HFFc6 (cell line): ENCODE measurements around the gene STAT4. TPM values are rescaled to one million over a fixed set of nuclear protein-coding genes. Genes with fewer than 3 reads are reported as not detected.

ENCODE experiments used
- DNase-seq: peaks from one replicate; pipeline ENCODE4 v3.0.0-alpha.2; 2018
- H3K27ac Mint-ChIP-seq: 2 replicates; pipeline ENCODE4 v1.8.0; 2020; ENCODE audit warnings: mild to moderate bottlenecking, mixed read lengths
- H3K27me3 Mint-ChIP-seq: 2 replicates; pipeline ENCODE4 v1.8.0; 2021; ENCODE audit warnings: mild to moderate bottlenecking, moderate library complexity, mixed read lengths; ENCODE audit not compliant: insufficient read depth
- H3K36me3 Mint-ChIP-seq: 2 replicates; pipeline ENCODE4 v1.8.0; 2021; ENCODE audit warnings: low read depth, mixed read lengths
- H3K4me1 Mint-ChIP-seq: 2 replicates; pipeline ENCODE4 v1.8.0; 2020; ENCODE audit warnings: low read depth, mixed read lengths
- H3K4me3 Mint-ChIP-seq: 2 replicates; pipeline ENCODE4 v1.8.0; 2020; ENCODE audit warnings: mild to moderate bottlenecking, moderate library complexity, mixed read lengths
- H3K9me3 Mint-ChIP-seq: 2 replicates; pipeline ENCODE4 v1.8.0; 2020; ENCODE audit warnings: mild to moderate bottlenecking, mixed read lengths
- CTCF ChIP-seq: fragments of 200-600 bp; sonication (generic); IDR thresholded peaks from 2 replicates; pipeline ENCODE4 v1.5.0; 2021; ENCODE audit warnings: antibody characterized with exemption, mild to moderate bottlenecking
- total RNA-seq, 6 experiments: library from RNA; stranded (reverse); fragmentation: NEBNext Ultra II Directional; extraction: Animal tissue kit (Norgen Biotek cat#: 25700); gene quantifications; 2 replicates in 1 of 6; 3 replicates in 5 of 6; pipeline ENCODE4 v1.2.3, GENCODE V29; 2021

Gene STAT4
- total RNA-seq, 6 experiments from 2014 or later = 0.31 to 1.1 (median 0.47) TPM

- Mint-ChIP-seq H3K36me3 (no peaks in the 10 kb centered on the region), H3K27ac (no peak overlapping the region), H3K27me3 (peaks cover 9% of the 10 kb centered on the region; the same call in 1 of the 2 replicates), H3K9me3 (no peaks in the 10 kb centered on the region), H3K4me3 (peak overlapping the region; percentile 82), H3K4me1 (peaks cover 30% of the 10 kb centered on the region)
- no peak for DNase-seq
- no peak for TF ChIP-seq CTCF
These were observed 537 bp upstream of the STAT4 start for GRCh38 chr2:191151331-191151730.

- Mint-ChIP-seq H3K4me1 (peaks cover 26% of the 10 kb centered on the region), H3K27me3 (peaks cover 9% of the 10 kb centered on the region; the same call in 1 of the 2 replicates), H3K27ac (no peak overlapping the region), H3K9me3 (no peaks in the 10 kb centered on the region), H3K36me3 (no peaks in the 10 kb centered on the region), H3K4me3 (peak overlapping the region; percentile 82)
- DNase-seq = no peak
- TF ChIP-seq CTCF = no peak
These were observed 579 bp downstream of the STAT4 start for GRCh38 chr2:191150230-191150599.

GRCh38 chr2:191149391-191149790, 1.4 kb downstream of the STAT4 start:
- Mint-ChIP-seq H3K36me3 (no peaks in the 10 kb centered on the region), H3K4me1 (peaks cover 26% of the 10 kb centered on the region), H3K9me3 (no peaks in the 10 kb centered on the region), H3K4me3 (no peak overlapping the region; the same call in 1 of the 2 replicates), H3K27me3 (peaks cover 9% of the 10 kb centered on the region; the same call in 1 of the 2 replicates), H3K27ac (no peak overlapping the region)
- TF ChIP-seq CTCF = no peak
- DNase-seq = no peak

GRCh38 chr2:191148791-191149190, 2.0 kb downstream of the STAT4 start:
- Mint-ChIP-seq H3K27ac (no peak overlapping the region), H3K9me3 (no peaks in the 10 kb centered on the region), H3K4me3 (no peak overlapping the region), H3K36me3 (no peaks in the 10 kb centered on the region), H3K27me3 (peaks cover 9% of the 10 kb centered on the region; the same call in 1 of the 2 replicates), H3K4me1 (peaks cover 26% of the 10 kb centered on the region)
- DNase-seq = no peak
- TF ChIP-seq CTCF = no peak

GRCh38 chr2:191148281-191148680, 2.5 kb downstream of the STAT4 start:
- Mint-ChIP-seq H3K9me3 (no peaks in the 10 kb centered on the region), H3K4me1 (peaks cover 26% of the 10 kb centered on the region), H3K27ac (no peak overlapping the region), H3K36me3 (no peaks in the 10 kb centered on the region), H3K27me3 (peaks cover 9% of the 10 kb centered on the region; the same call in 1 of the 2 replicates), H3K4me3 (no peak overlapping the region)
- no peak for TF ChIP-seq CTCF
- DNase-seq = no peak
